Measurements from ENCODE around the gene ARHGAP44. TPM values are rescaled to one million over a fixed set of nuclear protein-coding genes. Genes with fewer than 3 reads are reported as not detected.

The ARHGAP44 gene
- polyA plus RNA-seq, 2 donors, result 0.81 to 0.96 TPM

GRCh38 chr17:13001991-13002615 is 212.8 kb downstream of the ARHGAP44 start:
- Histone ChIP-seq H3K36me3 (ENCODE audit: control insufficient read depth in 2 of 2, insufficient read depth in 2 of 2, low read length in 1 of 2) (peaks cover 29 to 61% of the 10 kb centered on the region in 2 donors), H3K4me3 (ENCODE audit: low read depth in 1 of 2, low read length in 2 of 2) (no peak overlapping the region), H3K9me3 (ENCODE audit: control insufficient read depth in 2 of 2, insufficient read depth in 1 of 2, low read depth in 1 of 2, low read length in 1 of 2) (no peaks in the 10 kb centered on the region), H3K4me1 (ENCODE audit: control insufficient read depth in 2 of 2, insufficient read depth in 2 of 2, low read length in 1 of 2) (peaks cover 0 to 5% of the 10 kb centered on the region in 2 donors), H3K27ac (ENCODE audit: low read depth in 2 of 2, low read length in 1 of 2) (no peak overlapping the region), H3K27me3 (ENCODE audit: control insufficient read depth in 1 of 2, insufficient read depth in 2 of 2, low read length in 2 of 2) (no peaks in the 10 kb centered on the region)
- WGBS, 2 donors, result 64 to 68% methylated on average over 15 of the region's 15 CpGs

DNA sequence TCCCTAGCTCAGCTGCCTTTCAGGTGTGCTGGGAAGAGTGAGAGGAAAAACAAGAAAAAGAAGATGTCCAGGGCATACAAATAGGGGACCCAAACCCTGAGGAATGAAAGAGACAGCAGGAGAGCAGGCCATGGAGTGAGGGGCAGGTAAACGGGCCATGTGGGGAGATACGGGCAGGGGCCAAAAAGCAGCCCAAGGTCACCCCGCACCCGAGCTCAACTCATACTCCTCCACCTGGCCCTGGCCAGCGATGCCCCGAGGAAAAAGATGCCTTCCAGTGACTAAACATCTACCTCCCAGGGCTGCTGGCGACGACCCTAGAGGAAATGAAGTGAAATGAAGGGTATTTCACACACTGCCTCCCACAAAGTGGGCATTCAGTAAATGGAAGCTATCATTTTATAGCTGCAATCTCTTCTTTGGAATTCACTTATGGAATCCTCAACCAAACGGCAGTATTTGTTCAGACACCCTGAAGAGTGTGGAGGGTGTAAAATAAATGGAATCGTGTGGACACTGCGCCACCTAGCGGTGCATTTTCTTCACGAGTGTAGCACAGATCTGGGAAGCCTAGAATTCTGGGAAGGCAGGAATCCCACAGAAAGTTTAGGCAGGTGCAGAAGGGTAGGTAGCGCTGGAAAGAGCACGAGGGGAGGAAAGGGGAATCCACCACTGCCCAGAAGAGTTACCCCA is 213.6 kb downstream of the ARHGAP44 start:
- WGBS, 2 donors, result 44 to 45% methylated on average over 15 of the region's 15 CpGs
- peaks cover 27 to 56% of the 10 kb centered on the region in 2 donors for H3K36me3 ChIP-seq (ENCODE audit: control insufficient read depth in 2 of 2, insufficient read depth in 2 of 2, low read length in 1 of 2)
- no peaks in the 10 kb centered on the region for H3K9me3 ChIP-seq (ENCODE audit: control insufficient read depth in 2 of 2, insufficient read depth in 1 of 2, low read depth in 1 of 2, low read length in 1 of 2)
- H3K4me1 ChIP-seq (ENCODE audit: control insufficient read depth in 2 of 2, insufficient read depth in 2 of 2, low read length in 1 of 2), result peaks cover 0 to 5% of the 10 kb centered on the region in 2 donors
- H3K27ac ChIP-seq (ENCODE audit: low read depth in 2 of 2, low read length in 1 of 2), result no peak overlapping the region
- no peak overlapping the region for H3K4me3 ChIP-seq (ENCODE audit: low read depth in 1 of 2, low read length in 2 of 2)
- H3K27me3 ChIP-seq (ENCODE audit: control insufficient read depth in 1 of 2, insufficient read depth in 2 of 2, low read length in 2 of 2), result no peaks in the 10 kb centered on the region

DNA sequence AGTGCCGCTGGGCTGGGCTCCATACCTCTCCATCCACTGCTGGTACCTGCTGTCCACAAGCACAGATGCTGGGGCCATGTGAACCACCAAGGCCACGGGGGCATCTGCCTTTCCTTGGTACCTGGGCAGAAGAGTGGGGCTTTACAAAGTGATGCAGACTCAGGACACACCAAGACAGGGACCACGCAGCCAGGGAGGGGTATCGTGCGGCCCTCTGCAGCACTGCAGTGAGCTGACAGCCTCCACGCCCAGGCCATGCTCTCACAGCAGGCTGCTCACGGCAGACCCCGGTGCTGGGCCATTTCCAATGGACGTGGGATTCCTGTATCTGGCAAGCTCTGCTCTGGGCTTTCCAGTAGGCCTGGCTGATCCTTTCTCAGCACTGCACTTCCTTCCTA is 214.2 kb downstream of the ARHGAP44 start:
- no peaks in the 10 kb centered on the region for H3K9me3 ChIP-seq (ENCODE audit: control insufficient read depth in 2 of 2, insufficient read depth in 1 of 2, low read depth in 1 of 2, low read length in 1 of 2)
- peaks cover 23 to 51% of the 10 kb centered on the region in 2 donors for H3K36me3 ChIP-seq (ENCODE audit: control insufficient read depth in 2 of 2, insufficient read depth in 2 of 2, low read length in 1 of 2)
- no peak overlapping the region for H3K27ac ChIP-seq (ENCODE audit: low read depth in 2 of 2, low read length in 1 of 2)
- no peaks in the 10 kb centered on the region for H3K27me3 ChIP-seq (ENCODE audit: control insufficient read depth in 1 of 2, insufficient read depth in 2 of 2, low read length in 2 of 2)
- WGBS, 2 donors, result 78 to 82% methylated on average over 8 to 9 of the region's 9 CpGs
- H3K4me3 ChIP-seq (ENCODE audit: low read depth in 1 of 2, low read length in 2 of 2), result no peak overlapping the region
- peaks cover 0 to 5% of the 10 kb centered on the region in 2 donors for H3K4me1 ChIP-seq (ENCODE audit: control insufficient read depth in 2 of 2, insufficient read depth in 2 of 2, low read length in 1 of 2)

DNA sequence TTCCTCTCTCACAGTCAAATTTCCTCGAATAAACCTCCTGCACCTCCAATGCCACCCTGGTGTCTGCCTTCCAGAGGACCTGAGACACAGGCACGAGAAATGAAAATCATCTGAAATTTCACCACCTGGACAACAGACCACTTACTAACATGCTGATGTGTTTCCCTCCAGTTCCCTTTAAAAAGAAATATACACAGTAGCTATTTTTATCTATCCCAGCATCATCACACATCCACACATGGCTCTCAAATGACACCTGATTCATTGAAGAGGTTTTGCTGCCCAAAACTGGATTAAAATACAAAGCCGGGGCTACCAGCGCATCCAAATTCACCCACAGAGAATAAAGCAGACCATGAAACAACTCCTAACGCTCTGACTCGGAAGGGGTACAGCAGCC is 214.6 kb downstream of the ARHGAP44 start:
- 85 to 86% methylated on average over 6 of the region's 6 CpGs for WGBS, 2 donors
- Histone ChIP-seq H3K27me3 (ENCODE audit: control insufficient read depth in 1 of 2, insufficient read depth in 2 of 2, low read length in 2 of 2) (no peaks in the 10 kb centered on the region), H3K4me3 (ENCODE audit: low read depth in 1 of 2, low read length in 2 of 2) (no peak overlapping the region), H3K4me1 (ENCODE audit: control insufficient read depth in 2 of 2, insufficient read depth in 2 of 2, low read length in 1 of 2) (peaks cover 0 to 5% of the 10 kb centered on the region in 2 donors), H3K9me3 (ENCODE audit: control insufficient read depth in 2 of 2, insufficient read depth in 1 of 2, low read depth in 1 of 2, low read length in 1 of 2) (no peaks in the 10 kb centered on the region), H3K36me3 (ENCODE audit: control insufficient read depth in 2 of 2, insufficient read depth in 2 of 2, low read length in 1 of 2) (peaks cover 19 to 52% of the 10 kb centered on the region in 2 donors), H3K27ac (ENCODE audit: low read depth in 2 of 2, low read length in 1 of 2) (no peak overlapping the region)

GRCh38 chr17:13004336-13004735 is 215.0 kb downstream of the ARHGAP44 start:
- no peak overlapping the region for H3K27ac ChIP-seq (ENCODE audit: low read depth in 2 of 2, low read length in 1 of 2)
- no peak overlapping the region for H3K4me3 ChIP-seq (ENCODE audit: low read depth in 1 of 2, low read length in 2 of 2)
- H3K27me3 ChIP-seq (ENCODE audit: control insufficient read depth in 1 of 2, insufficient read depth in 2 of 2, low read length in 2 of 2), result no peaks in the 10 kb centered on the region
- no peaks in the 10 kb centered on the region for H3K9me3 ChIP-seq (ENCODE audit: control insufficient read depth in 2 of 2, insufficient read depth in 1 of 2, low read depth in 1 of 2, low read length in 1 of 2)
- WGBS, 2 donors, result 68 to 85% methylated on average over 4 of the region's 4 CpGs
- peaks cover 15 to 48% of the 10 kb centered on the region in 2 donors for H3K36me3 ChIP-seq (ENCODE audit: control insufficient read depth in 2 of 2, insufficient read depth in 2 of 2, low read length in 1 of 2)
- peaks cover 0 to 5% of the 10 kb centered on the region in 2 donors for H3K4me1 ChIP-seq (ENCODE audit: control insufficient read depth in 2 of 2, insufficient read depth in 2 of 2, low read length in 1 of 2)

DNA sequence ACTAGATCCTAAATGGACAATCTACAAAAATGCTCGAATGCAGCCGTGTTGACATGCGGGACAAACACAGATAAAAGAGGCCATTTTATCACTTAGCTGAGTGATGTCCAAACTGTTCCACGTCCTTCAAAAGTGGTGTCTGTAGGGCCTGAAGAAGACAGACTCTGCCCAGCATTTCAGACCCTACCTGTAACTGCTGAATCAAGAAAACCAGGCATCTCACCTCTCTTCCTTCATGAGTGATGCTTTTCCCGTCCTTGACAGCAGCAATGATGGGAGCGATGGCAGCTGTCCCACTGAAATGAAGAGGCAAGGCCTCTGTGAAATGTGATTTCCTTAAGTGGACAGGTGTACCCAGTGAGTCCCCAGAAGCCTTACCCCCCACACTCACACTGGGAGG is 216.2 kb downstream of the ARHGAP44 start:
- H3K9me3 ChIP-seq (ENCODE audit: control insufficient read depth in 2 of 2, insufficient read depth in 1 of 2, low read depth in 1 of 2, low read length in 1 of 2), result no peaks in the 10 kb centered on the region
- no peaks in the 10 kb centered on the region for H3K27me3 ChIP-seq (ENCODE audit: control insufficient read depth in 1 of 2, insufficient read depth in 2 of 2, low read length in 2 of 2)
- H3K4me3 ChIP-seq (ENCODE audit: low read depth in 1 of 2, low read length in 2 of 2), result no peak overlapping the region
- H3K27ac ChIP-seq (ENCODE audit: low read depth in 2 of 2, low read length in 1 of 2), result no peak overlapping the region
- WGBS, 2 donors, result 87 to 90% methylated on average over 6 of the region's 6 CpGs
- peaks cover 0 to 5% of the 10 kb centered on the region in 2 donors for H3K4me1 ChIP-seq (ENCODE audit: control insufficient read depth in 2 of 2, insufficient read depth in 2 of 2, low read length in 1 of 2)
- H3K36me3 ChIP-seq (ENCODE audit: control insufficient read depth in 2 of 2, insufficient read depth in 2 of 2, low read length in 1 of 2), result peaks cover 9 to 42% of the 10 kb centered on the region in 2 donors

- no peak overlapping the region for H3K27ac ChIP-seq (ENCODE audit: low read depth in 2 of 2, low read length in 1 of 2)
- peaks cover 22 to 40% of the 10 kb centered on the region in 2 donors for H3K36me3 ChIP-seq (ENCODE audit: control insufficient read depth in 2 of 2, insufficient read depth in 2 of 2, low read length in 1 of 2)
- H3K9me3 ChIP-seq (ENCODE audit: control insufficient read depth in 2 of 2, insufficient read depth in 1 of 2, low read depth in 1 of 2, low read length in 1 of 2), result no peaks in the 10 kb centered on the region
- H3K4me1 ChIP-seq (ENCODE audit: control insufficient read depth in 2 of 2, insufficient read depth in 2 of 2, low read length in 1 of 2), result peaks cover 0 to 3% of the 10 kb centered on the region in 2 donors
- no peaks in the 10 kb centered on the region for H3K27me3 ChIP-seq (ENCODE audit: control insufficient read depth in 1 of 2, insufficient read depth in 2 of 2, low read length in 2 of 2)
- no peak overlapping the region for H3K4me3 ChIP-seq (ENCODE audit: low read depth in 1 of 2, low read length in 2 of 2)
- 96% methylated on average over 8 of the region's 8 CpGs for WGBS, 2 donors
Observed at GRCh38 chr17:13008461-13008860, 219.2 kb downstream of the ARHGAP44 start.

GRCh38 chr17:13010959-13011358 is 221.7 kb downstream of the ARHGAP44 start:
- no peaks in the 10 kb centered on the region for H3K9me3 ChIP-seq (ENCODE audit: control insufficient read depth in 2 of 2, insufficient read depth in 1 of 2, low read depth in 1 of 2, low read length in 1 of 2)
- H3K36me3 ChIP-seq (ENCODE audit: control insufficient read depth in 2 of 2, insufficient read depth in 2 of 2, low read length in 1 of 2), result peaks cover 28 to 33% of the 10 kb centered on the region in 2 donors
- H3K4me3 ChIP-seq (ENCODE audit: low read depth in 1 of 2, low read length in 2 of 2), result no peak overlapping the region
- H3K27me3 ChIP-seq (ENCODE audit: control insufficient read depth in 1 of 2, insufficient read depth in 2 of 2, low read length in 2 of 2), result no peaks in the 10 kb centered on the region
- 71 to 81% methylated on average over 7 of the region's 7 CpGs for WGBS, 2 donors
- H3K27ac ChIP-seq (ENCODE audit: low read depth in 2 of 2, low read length in 1 of 2), result no peak overlapping the region
- peaks cover 0 to 1% of the 10 kb centered on the region in 2 donors for H3K4me1 ChIP-seq (ENCODE audit: control insufficient read depth in 2 of 2, insufficient read depth in 2 of 2, low read length in 1 of 2)

DNA sequence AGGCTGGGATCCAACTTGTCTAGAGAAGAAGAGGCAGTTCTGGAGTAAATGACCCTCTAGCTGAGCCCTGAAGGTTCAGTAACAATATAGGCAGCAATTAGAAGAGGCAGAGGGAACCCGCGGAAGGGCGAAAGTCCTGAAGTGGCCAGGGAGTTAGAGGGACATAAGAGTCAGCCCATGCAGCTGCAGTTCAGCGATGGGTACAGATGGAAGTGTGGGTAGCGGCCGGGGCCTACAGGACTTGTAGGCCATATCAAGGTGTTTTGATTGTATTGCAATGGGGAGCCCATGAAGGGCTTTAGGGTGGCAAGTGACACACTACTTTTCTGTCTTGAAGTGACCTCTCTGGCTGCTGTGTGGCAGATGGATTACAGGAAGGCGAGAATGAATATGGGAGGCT is 225.5 kb downstream of the ARHGAP44 start:
- H3K36me3 ChIP-seq (ENCODE audit: control insufficient read depth in 2 of 2, insufficient read depth in 2 of 2, low read length in 1 of 2), result peaks cover 28 to 32% of the 10 kb centered on the region in 2 donors
- H3K4me3 ChIP-seq (ENCODE audit: low read depth in 1 of 2, low read length in 2 of 2), result no peak overlapping the region
- no peaks in the 10 kb centered on the region for H3K27me3 ChIP-seq (ENCODE audit: control insufficient read depth in 1 of 2, insufficient read depth in 2 of 2, low read length in 2 of 2)
- no peaks in the 10 kb centered on the region for H3K9me3 ChIP-seq (ENCODE audit: control insufficient read depth in 2 of 2, insufficient read depth in 1 of 2, low read depth in 1 of 2, low read length in 1 of 2)
- 89 to 92% methylated on average over 7 of the region's 7 CpGs for WGBS, 2 donors
- H3K4me1 ChIP-seq (ENCODE audit: control insufficient read depth in 2 of 2, insufficient read depth in 2 of 2, low read length in 1 of 2), result peaks cover 0 to 3% of the 10 kb centered on the region in 2 donors
- no peak overlapping the region for H3K27ac ChIP-seq (ENCODE audit: low read depth in 2 of 2, low read length in 1 of 2)

All from esophagus (tissue), 2 donors.